Measurements from ENCODE around the gene PPFIBP1.
A peak's percentile ranks its signal among the peaks of the same experiment; 100 is the strongest.
"Not testable (repeated sequence)": the region's sequence is repeated elsewhere in the genome, so short reads cannot be mapped to it uniquely, and the experiment has no call there.

The PPFIBP1 gene

DNA sequence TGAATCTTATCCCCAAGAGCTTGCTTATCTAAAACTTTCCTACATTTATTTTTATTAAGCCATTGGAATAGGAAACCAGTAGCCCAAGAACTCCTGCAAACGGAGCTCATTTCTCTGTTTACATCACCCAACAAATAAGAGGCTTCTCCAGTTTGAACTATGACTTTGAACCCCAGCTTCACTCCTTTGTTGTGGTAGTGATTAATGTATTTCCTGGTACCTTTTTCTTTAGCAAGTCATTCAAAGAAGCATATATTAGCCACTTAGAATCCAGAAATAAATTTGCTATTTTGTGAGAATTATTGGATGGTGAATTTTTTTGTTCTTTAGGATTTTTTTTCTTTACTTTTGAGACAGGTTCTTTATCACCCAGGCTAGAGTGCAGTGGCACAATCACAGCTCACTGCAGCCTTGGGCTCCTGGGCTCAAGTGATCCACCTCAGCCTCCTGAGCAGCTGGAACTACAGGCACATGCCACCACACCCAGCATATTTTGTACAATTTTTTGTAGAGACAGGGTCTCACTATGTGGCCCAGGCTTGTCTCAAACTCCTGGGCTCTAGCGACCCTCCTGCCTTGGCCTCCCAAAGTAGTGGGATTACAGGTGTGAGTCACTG lies 104.0 kb downstream of the PPFIBP1 start:
- DNase-seq (ENCODE audit: low spot score), result not testable (repeated sequence)

DNA sequence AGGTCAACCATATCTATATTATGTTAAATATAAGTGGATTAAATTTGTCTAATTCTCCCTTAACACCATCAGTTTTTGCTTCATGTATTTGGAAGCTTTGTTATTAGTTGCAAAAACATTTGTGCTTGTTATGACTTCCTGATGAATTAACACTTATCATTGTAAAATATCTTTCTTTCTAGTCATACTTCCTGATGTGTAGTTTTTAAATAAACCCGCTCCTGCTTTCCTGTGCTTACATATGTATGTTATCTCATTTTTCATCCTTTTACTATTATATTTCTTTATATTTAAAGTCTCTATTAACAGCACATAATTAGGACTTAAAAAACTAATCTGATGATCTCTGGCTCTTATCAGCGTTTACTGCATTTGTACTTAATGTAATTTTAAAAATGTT lies 106.2 kb downstream of the PPFIBP1 start:
- DNase-seq (ENCODE audit: low spot score), result not testable (repeated sequence)

DNA sequence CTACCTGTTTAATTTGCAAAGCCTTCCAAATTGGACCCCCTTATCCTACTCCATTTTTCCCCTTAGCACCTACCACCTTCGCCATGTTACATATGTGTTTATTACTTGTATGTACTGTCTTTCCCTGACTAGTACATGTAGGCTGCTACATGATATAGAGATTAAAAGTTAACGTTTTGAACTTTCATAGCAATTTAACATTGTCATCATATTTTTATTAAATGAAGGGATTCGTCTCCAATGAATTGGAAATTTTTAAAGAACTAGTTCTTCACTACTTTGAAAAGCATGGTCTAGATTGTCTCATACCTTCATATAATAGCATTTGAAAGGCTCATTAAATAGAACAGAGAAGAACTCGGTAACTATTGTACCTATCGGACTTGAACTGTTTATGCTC lies 107.4 kb downstream of the PPFIBP1 start:
- no peak for DNase-seq (ENCODE audit: low spot score)

DNA sequence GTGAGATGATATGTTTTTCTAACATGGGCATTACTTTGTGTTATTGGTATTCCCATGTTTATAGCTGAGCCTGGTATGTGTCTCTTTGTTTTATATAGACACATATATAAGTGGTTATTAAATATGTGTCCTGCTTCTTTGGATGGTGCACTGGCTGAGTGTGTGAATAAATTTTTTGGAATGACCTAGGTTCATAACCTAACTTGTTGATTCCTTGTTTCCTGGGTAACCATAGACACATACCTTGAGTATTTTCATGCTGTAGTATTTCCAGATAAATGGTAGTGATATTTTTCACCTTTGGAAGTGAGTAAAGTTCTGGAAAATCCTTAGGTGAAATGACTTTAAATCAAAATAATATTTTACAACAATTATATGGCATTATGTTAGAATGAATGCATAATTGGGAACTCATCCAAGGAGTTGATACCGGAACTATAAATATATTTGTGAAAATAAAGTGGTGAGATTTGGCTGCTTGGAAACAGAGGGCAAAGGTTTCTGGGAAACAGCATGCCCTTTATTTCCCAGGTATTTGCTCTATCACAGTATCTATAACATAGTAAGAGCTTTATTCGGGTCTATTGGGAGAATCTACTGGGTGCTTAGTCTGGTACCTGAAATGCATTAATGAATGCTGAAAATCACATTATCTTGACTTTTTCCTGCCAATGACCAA lies 107.9 kb downstream of the PPFIBP1 start:
- no peak for DNase-seq (ENCODE audit: low spot score)

DNA sequence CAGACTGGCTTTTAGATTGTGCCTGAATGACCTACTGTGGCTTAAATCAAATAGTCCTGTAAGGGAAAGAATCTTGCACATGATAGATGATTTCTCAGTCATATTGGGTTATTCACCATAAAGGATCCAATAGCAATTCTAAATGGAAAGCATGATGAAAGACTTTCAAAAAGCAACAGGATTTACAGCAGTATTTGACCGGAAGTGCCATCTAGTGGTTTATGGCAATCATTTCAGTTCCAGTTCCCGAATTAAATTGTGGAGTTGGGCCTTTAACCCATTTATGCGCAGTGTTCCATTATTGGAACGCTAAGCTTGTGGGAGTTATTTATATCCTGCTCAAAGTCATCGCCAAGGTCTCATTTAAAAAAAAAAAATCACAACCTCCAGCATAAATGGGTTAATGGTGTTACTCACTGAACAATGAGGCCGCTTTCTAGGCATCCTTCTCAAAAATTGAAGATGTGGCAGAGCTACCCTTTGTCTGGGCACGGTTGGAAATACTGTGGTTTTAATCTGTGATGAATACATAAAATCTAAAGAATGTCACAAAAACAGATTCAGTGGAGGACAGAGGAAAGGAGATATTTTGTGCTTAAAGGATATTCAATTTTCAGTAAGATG lies 111.5 kb downstream of the PPFIBP1 start:
- DNase-seq (ENCODE audit: low spot score), result peak; percentile 72

DNA sequence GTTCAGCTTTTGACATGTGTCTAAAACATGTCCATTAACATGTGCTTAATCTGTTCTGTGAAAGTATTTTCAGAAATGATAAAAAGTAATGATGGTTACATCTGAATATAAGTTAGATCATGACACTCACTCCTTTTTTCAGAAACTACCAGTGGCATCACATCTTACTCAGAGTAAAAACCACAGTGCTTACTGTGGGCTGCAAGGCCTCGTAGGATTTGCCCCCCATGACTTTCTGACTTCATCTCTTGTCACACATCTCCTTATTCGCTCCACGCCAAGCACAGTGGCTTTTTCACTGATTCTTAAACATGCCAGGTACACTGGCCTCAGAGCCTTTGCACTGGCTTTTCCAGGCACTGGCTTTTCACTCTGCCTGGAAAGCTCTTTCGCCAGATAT lies 112.6 kb downstream of the PPFIBP1 start:
- DNase-seq (ENCODE audit: low spot score), result not testable (repeated sequence)

DNA sequence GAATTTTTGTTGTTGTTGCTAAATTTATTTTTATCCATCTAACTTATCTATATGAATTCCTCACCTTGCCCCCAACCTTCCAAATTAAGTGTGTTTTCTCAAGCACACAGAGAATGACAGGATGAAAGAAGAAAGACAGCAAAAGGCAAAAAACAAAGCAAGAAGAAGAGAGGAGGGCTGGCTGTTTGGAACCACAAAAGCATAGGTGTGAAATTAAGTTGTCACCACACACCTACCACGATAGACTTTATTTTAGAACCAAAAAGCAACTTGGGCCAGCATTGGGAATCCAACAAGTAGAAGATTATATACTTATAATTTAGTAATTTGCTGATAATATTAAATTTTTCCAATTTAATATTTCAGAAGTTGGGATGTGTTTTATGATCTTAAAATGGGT lies 113.5 kb downstream of the PPFIBP1 start:
- no peak for DNase-seq (ENCODE audit: low spot score)

DNA sequence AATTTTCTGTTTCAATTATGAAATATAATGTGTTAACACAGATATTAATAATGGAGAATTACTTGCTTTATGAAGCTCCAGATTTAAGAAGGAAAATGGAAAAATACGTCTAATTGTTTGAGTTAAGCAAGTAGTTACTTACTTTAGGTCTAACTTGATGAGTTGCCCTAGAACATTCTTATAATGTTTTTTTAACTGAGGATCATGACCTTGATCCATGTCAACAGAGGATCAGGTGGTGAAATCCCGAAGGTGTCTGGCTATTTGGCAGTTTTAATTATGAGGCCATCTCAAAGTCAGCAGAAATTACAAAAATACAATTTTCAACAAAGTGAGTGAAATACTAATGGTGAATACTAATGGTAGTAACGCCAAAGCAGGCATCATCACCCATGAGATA lies 115.3 kb downstream of the PPFIBP1 start:
- no peak for DNase-seq (ENCODE audit: low spot score)

DNA sequence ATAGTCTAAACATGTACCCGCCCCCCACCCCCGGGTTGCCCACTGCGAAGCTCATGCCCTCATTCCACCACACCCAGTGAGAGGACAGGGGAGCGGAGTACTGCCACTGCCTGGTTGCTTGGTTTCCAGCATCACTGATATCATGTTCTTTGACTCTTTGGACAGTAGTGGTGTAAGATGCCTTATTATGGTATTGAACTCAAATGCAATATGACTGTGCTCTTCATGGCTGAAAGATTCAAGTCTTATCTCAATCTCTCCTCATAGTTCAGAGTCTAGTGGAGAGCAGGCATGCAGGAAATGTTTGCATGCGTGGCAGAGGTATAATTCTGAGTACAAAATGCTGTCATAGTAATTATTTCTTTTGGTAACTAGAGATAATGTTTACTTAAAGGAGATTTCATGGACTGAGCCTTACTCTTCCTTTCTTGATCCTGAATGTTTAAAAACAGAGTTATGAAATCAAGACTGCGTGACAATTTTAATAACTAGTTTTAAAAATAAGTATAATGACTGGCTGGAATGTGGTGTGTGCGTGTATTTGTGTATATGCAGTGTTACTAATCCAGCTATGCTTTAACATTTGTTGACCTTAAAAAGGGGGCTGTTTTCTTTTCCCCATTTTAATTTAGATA lies 116.7 kb downstream of the PPFIBP1 start:
- not testable (repeated sequence) for DNase-seq (ENCODE audit: low spot score)

DNA sequence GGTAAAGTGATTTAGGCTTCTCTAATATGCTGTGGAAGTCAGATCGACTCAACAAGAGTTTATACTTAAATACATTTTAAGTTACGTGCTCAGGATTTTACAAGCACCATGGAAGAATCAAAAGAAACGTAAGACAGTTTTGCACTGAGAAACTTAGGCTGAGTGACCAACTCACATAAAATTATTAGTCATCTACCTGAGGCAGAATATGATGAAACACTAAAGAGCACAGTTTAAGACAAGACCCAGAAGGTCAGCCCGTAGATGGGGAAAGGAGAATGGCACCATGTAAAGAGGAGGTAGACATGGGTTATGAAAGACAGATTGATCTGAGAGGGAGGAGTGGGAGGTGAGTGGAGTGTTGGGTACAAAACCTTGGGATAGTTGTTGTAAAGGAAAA lies 118.4 kb downstream of the PPFIBP1 start:
- not testable (repeated sequence) for DNase-seq (ENCODE audit: low spot score)

DNA sequence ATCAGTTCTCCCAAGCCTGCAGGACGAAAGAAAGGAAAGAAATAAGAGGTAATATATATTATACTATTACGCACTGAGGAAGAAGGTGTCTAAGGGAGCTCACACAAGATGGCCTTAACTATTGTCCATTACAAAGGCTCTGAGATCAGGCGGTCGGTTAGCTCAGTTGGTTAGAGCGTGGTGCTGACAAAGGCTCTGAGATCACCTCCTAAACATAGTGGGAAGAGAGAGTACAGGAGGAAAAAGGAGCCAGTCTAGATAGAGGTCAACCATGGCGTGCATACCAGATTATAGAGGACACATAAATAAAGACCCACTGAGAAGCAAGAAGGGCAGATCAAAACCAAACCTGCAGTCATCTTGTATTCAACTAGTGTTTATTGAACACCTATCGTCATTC lies 118.9 kb downstream of the PPFIBP1 start:
- not testable (repeated sequence) for DNase-seq (ENCODE audit: low spot score)

DNA sequence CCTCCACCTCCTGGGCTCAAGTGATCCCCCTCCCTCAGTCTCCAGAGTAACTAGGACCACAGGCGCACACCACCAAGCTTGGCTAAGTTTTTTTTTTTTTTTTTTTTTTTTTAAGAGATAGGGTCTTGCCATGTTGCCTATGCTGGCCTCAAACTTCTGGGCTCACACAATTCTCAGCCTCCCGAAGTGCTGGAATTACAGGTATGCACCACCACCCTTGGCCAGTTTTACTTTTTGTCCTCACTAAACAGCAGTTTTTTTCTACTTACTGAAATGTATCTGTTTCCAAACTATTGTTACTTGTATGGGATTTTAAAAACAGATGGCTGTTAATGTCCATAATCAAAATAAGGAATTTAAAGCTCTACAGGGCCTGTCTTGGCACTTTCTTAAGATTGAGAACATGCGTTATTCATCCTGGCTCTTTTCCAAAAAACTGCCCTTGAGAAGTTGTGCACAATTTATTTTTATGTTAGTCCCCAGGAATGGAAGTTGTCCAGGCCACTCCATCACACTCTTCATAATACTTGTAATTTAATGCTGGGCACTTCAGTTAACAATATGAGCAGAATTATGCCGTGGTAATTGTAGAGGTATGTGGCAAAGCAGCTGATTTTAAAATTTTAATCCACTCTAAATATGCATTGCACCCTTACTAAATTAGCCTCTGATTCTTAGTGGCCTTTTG lies 120.3 kb downstream of the PPFIBP1 start:
- no peak for DNase-seq (ENCODE audit: low spot score)

DNA sequence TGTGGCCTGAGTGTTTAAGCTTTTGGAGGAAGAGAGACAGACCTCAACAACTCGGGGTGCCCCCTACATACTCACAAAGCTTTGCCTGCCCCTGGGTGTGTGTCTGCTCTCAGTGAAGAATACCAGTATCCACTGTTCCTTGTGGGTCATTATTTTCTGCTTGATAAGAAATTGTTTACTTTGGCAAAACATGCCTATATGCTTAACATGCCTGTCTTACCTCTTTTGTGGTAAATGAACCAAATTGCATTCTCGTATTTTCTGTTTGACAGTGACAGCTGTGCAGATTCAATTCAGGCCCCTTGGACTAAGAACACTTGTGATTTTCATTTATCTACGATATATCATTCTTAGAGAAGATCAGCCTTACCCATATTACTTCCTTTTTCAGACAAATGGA lies 121.7 kb downstream of the PPFIBP1 start:
- no peak for DNase-seq (ENCODE audit: low spot score)

DNA sequence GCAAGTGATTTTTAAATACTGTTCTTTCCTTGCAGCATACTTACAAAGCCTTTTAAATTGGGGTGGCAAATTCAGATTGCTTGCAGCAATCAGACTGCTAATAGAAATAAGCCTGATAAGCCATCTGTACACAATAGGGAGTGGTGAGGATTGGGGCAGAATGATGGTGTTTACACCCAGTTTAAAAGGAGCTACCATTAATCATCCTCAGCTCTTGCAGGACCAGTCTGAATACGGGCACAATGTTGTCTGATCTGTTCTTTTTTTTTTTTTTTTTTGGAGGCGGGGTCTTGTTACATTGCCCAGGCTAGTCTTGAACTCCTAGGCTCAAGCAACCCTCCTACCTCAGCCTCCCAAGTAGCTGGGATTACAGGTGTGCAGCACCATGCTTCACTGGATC lies 122.1 kb downstream of the PPFIBP1 start:
- no peak for DNase-seq (ENCODE audit: low spot score)

DNA sequence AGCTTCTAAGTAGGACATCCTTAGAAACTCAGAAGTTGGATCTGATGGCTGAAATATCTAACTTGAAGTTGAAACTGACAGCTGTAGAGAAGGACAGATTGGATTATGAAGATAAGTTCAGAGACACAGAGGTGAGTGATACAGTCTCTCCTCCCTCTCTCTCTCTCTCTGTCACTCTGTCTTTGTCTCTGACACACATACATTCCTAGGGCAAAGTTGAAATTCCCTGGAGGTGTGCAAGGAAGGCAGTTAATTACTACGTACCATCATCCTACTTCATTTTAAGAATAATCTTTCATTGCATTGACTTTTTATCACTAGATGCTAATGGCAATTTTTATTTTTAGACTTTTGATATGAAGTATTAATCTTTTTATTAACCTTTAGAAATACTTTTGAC lies 126.0 kb downstream of the PPFIBP1 start:
- DNase-seq (ENCODE audit: low spot score), result no peak

DNA sequence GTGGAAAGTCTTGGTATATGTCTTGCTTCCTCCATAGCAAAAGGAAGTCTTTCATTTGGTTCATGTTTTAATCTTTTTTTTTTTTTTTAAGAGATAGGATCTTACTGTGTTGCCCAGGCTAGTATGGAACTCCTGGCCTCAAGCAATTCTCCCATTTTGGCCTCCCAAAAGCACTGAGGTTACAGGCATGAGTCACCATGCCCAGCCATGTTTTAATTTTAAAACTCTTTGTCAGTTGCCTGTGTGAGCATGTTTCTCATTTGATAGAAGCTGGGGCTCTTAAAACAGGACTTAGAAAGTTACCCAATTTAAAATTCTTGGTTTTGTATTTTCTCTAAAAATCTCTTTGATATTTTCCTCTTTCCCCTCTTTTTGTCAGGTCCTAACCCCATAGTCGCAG lies 127.2 kb downstream of the PPFIBP1 start:
- DNase-seq (ENCODE audit: low spot score), result no peak

DNA sequence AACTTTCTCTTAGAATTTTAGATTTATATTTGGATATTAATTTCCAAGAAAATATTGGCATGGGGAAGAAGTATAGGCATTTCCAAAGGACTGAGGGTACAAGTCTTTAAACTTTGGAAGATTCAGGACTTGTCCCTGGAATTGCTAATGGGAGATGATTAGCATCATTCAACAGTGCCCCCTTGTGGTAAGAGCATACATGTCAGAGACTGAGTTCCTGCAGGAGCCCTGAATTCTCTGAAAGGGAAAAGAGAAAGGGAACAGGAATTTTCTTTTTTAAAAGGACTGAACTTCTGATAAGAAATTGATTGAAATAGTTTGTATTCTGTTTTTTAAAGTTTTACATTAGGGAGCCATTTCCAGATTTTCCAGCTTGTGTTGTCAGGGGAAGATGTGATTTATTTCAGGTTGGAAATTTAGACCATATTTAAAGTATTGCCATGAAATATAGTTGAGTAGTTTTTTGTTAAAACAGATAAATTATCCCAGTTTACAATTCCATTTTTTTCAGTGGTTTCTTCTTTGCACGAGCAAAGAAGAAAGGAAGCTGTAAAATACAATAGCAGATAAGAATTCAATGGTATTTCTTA lies 128.3 kb downstream of the PPFIBP1 start:
- DNase-seq (ENCODE audit: low spot score), result peak; percentile 70

DNA sequence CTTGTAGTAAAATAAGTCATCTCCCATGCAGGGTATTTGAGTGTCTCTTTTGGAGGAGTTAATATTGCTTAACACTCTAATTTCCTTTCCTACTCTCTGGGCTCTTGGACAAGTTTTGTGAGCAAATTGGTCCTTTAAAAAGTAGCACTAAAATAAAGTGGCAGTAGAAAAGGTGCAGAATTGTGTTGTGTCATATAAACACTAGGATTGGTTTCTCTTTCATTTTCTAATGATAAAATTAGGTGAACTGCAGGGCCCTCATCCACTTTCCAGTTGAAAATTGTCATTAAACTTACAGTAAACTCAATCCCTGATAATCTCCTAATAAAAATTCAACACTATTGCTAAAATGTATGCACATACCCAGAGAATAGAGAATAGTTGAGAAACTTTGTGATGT lies 129.7 kb downstream of the PPFIBP1 start:
- no peak for DNase-seq (ENCODE audit: low spot score)

DNA sequence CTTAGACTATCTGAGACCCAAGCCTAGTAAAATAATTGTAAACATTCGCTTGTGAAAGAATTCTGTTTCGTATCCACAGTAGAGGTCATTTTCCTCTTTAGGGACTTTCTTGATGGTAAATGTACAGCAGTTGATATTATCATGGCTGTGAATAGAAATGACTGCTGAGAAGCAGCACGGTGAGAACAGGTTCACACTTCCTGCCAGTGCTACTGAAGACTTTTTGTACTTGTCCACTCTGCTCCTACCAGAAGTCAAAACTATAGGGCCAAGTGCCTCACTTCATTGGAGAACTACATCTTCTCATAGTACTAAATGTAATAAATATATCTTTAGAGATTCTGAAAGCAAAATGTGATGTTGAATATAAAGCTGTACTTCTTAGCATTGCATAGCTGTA lies 131.5 kb downstream of the PPFIBP1 start:
- DNase-seq (ENCODE audit: low spot score), result not testable (repeated sequence)

DNA sequence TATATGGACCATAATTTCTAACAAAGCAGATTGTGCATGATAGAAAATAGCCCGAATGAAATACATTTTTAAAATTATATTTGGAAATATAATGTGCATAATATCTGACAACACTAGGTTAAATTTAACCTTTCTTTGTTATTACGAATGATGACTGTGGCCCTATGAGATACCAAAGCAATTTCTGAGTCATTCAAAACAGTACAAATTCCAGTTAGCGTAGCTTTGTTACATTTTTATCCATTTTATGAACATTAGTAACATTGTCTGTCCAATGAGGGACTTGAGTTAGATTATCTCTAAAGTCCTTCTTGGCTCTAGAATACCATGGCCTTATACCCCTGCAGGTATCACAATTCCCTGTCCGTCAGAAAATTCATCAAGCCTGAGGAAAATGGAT lies 133.3 kb downstream of the PPFIBP1 start:
- DNase-seq (ENCODE audit: low spot score), result no peak

DNA sequence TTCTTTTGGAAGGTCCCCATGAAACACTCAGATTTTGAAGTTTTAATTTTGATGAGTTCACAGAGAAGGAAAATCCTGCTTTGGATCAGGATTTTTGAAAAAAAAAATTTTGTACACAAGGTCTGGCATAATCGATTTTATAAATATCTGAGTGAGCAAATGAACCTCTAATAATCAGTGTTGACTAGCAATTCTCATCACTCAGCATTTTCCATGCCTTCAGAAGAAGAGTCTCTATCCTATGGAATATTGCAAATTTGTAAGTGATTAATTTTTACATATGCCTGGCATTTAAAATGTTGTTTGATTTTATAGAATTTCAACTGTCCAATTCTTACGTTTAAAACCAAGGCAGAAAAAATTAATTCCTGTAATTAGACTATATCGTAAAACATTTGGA lies 141.7 kb downstream of the PPFIBP1 start:
- DNase-seq (ENCODE audit: low spot score), result no peak

DNA sequence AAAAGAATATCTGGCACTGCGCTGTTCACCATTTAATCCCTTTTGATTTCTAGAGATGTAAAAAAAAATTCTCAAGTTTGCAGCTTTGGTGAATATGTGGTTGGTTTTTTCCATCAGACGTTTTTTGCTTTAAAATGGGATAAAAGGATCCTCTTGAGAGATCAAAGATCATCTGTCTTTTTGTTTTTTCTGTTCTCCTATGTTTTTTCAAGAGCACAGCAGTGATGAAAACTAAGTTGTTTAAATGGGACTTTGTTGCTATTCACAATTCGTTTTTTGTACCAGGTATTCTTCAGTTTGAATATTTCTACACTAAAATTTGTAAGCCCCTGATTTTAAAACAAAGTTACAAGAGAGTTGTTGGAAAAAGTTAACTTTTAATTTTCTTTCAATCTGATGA lies 142.5 kb downstream of the PPFIBP1 start:
- no peak for DNase-seq (ENCODE audit: low spot score)

All from COLO829 (cell line).